Dendritic cell treated with granulocyte-macrophage colony-stimulating factor and Interleukin-4, amounts not matched to agents 40 ng/mL and 50 ng/mL, for 4 days (primary cell): ENCODE data around the gene MAN2B1.
"Not testable (repeated sequence)": the region's sequence is repeated elsewhere in the genome, so short reads cannot be mapped to it uniquely, and the experiment has no call there.

ENCODE experiments used
- H3K27ac Mint-ChIP-seq: one replicate; pipeline ENCODE4 v1.8.0; 2022; ENCODE audit warnings: mild to moderate bottlenecking, mixed read lengths
- H3K27me3 Mint-ChIP-seq: one replicate; pipeline ENCODE4 v1.8.0; 2022; ENCODE audit warnings: mild to moderate bottlenecking, mixed read lengths
- H3K36me3 Mint-ChIP-seq: one replicate; pipeline ENCODE4 v1.8.0; 2022; ENCODE audit warnings: low read depth, mixed read lengths
- H3K4me1 Mint-ChIP-seq: one replicate; pipeline ENCODE4 v1.8.0; 2022; ENCODE audit warnings: low read depth, mixed read lengths
- H3K4me3 Mint-ChIP-seq: one replicate; pipeline ENCODE4 v1.8.0; 2022; ENCODE audit warnings: mild to moderate bottlenecking, moderate library complexity, mixed read lengths
- H3K9me3 Mint-ChIP-seq: one replicate; pipeline ENCODE4 v1.8.0; 2022; ENCODE audit warnings: mixed read lengths
- intact Hi-C: fragments of 100-400 bp; cut with micrococcal nuclease; formaldehyde crosslinking; loops from one replicate; pipeline ENCODE4 v1.15.0; 2022

Gene MAN2B1

GRCh38 chr19:12639901-12640613 lies 26.5 kb downstream of the MAN2B1 start:
- Mint-ChIP-seq H3K27me3 (no peaks in the 10 kb centered on the region), H3K9me3 (no peaks in the 10 kb centered on the region), H3K4me3 (peak overlapping the region; percentile 52), H3K36me3 (peaks cover 78% of the 10 kb centered on the region), H3K27ac (peak overlapping the region; percentile 28), H3K4me1 (peaks cover 10% of the 10 kb centered on the region)
- intact Hi-C loops: loop anchor here (1.0 kb wide), 1 partner anchor 32 kb away; no protein-coding TSS in a partner anchor

- Mint-ChIP-seq H3K4me3 (no peak overlapping the region), H3K27ac (no peak overlapping the region), H3K4me1 (peaks cover 10% of the 10 kb centered on the region), H3K9me3 (no peaks in the 10 kb centered on the region), H3K27me3 (no peaks in the 10 kb centered on the region), H3K36me3 (peaks cover 78% of the 10 kb centered on the region)
- intact Hi-C loops: no loop called here
These were observed 27.8 kb downstream of the MAN2B1 start for GRCh38 chr19:12638611-12639182.

- Mint-ChIP-seq H3K4me3 (no peak overlapping the region), H3K27me3 (no peaks in the 10 kb centered on the region), H3K36me3 (peaks cover 79% of the 10 kb centered on the region), H3K9me3 (no peaks in the 10 kb centered on the region), H3K4me1 (peaks cover 10% of the 10 kb centered on the region), H3K27ac (no peak overlapping the region)
- intact Hi-C loops: no loop called here
These were observed 29.9 kb downstream of the MAN2B1 start for GRCh38 chr19:12636631-12637030.

GRCh38 chr19:12629215-12629614 lies 37.3 kb downstream of the MAN2B1 start:
- no peaks in the 10 kb centered on the region for H3K27me3 Mint-ChIP-seq
- intact Hi-C loops: no loop called here
- H3K27ac Mint-ChIP-seq: no peak overlapping the region
- H3K4me1 Mint-ChIP-seq: no peaks in the 10 kb centered on the region
- H3K9me3 Mint-ChIP-seq: peaks cover 29% of the 10 kb centered on the region
- peaks cover 92% of the 10 kb centered on the region for H3K36me3 Mint-ChIP-seq
- H3K4me3 Mint-ChIP-seq: no peak overlapping the region

- Mint-ChIP-seq H3K36me3 (peaks cover 92% of the 10 kb centered on the region), H3K27ac (no peak overlapping the region), H3K4me3 (no peak overlapping the region), H3K27me3 (no peaks in the 10 kb centered on the region), H3K4me1 (no peaks in the 10 kb centered on the region), H3K9me3 (peaks cover 29% of the 10 kb centered on the region)
- intact Hi-C loops: no loop called here
These were observed 38.2 kb downstream of the MAN2B1 start for GRCh38 chr19:12628040-12629022.

GRCh38 chr19:12626958-12627357 lies 39.6 kb downstream of the MAN2B1 start:
- no peak overlapping the region for H3K4me3 Mint-ChIP-seq
- intact Hi-C loops: no loop called here
- H3K9me3 Mint-ChIP-seq: peaks cover 29% of the 10 kb centered on the region
- no peaks in the 10 kb centered on the region for H3K27me3 Mint-ChIP-seq
- peaks cover 85% of the 10 kb centered on the region for H3K36me3 Mint-ChIP-seq
- H3K27ac Mint-ChIP-seq: no peak overlapping the region
- H3K4me1 Mint-ChIP-seq: no peaks in the 10 kb centered on the region

GRCh38 chr19:12623361-12624031 lies 43.0 kb downstream of the MAN2B1 start:
- Mint-ChIP-seq H3K4me3 (no peak overlapping the region), H3K27ac (no peak overlapping the region), H3K27me3 (no peaks in the 10 kb centered on the region), H3K36me3 (peaks cover 64% of the 10 kb centered on the region), H3K9me3 (peaks cover 19% of the 10 kb centered on the region), H3K4me1 (no peaks in the 10 kb centered on the region)
- intact Hi-C loops: no loop called here

GRCh38 chr19:12621253-12622024 lies 45.1 kb downstream of the MAN2B1 start:
- H3K36me3 Mint-ChIP-seq: peaks cover 60% of the 10 kb centered on the region
- H3K27ac Mint-ChIP-seq, H3K4me1 Mint-ChIP-seq, intact Hi-C loops, H3K27me3 Mint-ChIP-seq, H3K4me3 Mint-ChIP-seq, H3K9me3 Mint-ChIP-seq: not testable (repeated sequence)

- Mint-ChIP-seq H3K27me3 (no peaks in the 10 kb centered on the region), H3K4me3 (no peak overlapping the region), H3K27ac (no peak overlapping the region), H3K9me3 (no peaks in the 10 kb centered on the region), H3K4me1 (peaks cover 23% of the 10 kb centered on the region), H3K36me3 (peaks cover 63% of the 10 kb centered on the region)
- intact Hi-C loops: no loop called here
These were observed 48.9 kb downstream of the MAN2B1 start for GRCh38 chr19:12617646-12618045.

GRCh38 chr19:12611361-12611699 lies 55.2 kb downstream of the MAN2B1 start:
- Mint-ChIP-seq H3K27me3 (no peaks in the 10 kb centered on the region), H3K27ac (peak overlapping the region; percentile 97), H3K4me3 (peak overlapping the region; percentile 98), H3K36me3 (peaks cover 63% of the 10 kb centered on the region), H3K4me1 (peaks cover 45% of the 10 kb centered on the region), H3K9me3 (no peaks in the 10 kb centered on the region)
- intact Hi-C loops: loop anchor here (5.0 kb wide), 2 partner anchors 49 to 56 kb away; partner anchors contain the start of genes MAN2B1 and WDR83

- Mint-ChIP-seq H3K36me3 (peaks cover 57% of the 10 kb centered on the region), H3K4me3 (peak within 1 kb of the TSS; percentile 98)
These were observed 55.8 kb downstream of the MAN2B1 start, which contains the start of the genes ZNF490 and ZNF791 for GRCh38 chr19:12610540-12611360. Gene ZNF490 (minus strand): TSS chr19:12610813. CDS start chr19:12610680, 133 bp downstream. Gene ZNF791 (plus strand): TSS chr19:12610920. CDS start chr19:12611080, 160 bp downstream.

GRCh38 chr19:12607631-12608030 lies 58.9 kb downstream of the MAN2B1 start:
- Mint-ChIP-seq H3K9me3 (no peaks in the 10 kb centered on the region), H3K27me3 (no peaks in the 10 kb centered on the region), H3K27ac (no peak overlapping the region), H3K4me3 (no peak overlapping the region), H3K4me1 (peaks cover 22% of the 10 kb centered on the region), H3K36me3 (peaks cover 55% of the 10 kb centered on the region)
- intact Hi-C loops: no loop called here

More at GRCh38 chr19:12610540-12611360, 55.8 kb downstream of the MAN2B1 start, which contains the start of the genes ZNF490 and ZNF791:
- Mint-ChIP-seq H3K27ac (peak within 1 kb of the TSS; percentile 97), H3K4me1 (peaks cover 39% of the 10 kb centered on the region), H3K27me3 (no peaks in the 10 kb centered on the region), H3K9me3 (no peaks in the 10 kb centered on the region)
- intact Hi-C loops: loop anchor here (5.0 kb wide), 2 partner anchors 48 to 57 kb away; partner anchors contain the start of genes MAN2B1 and WDR83
